ENCODE measurements around the gene KIR2DL1. TPM values are rescaled to one million over a fixed set of nuclear protein-coding genes. Genes with fewer than 3 reads are reported as not detected.
"Not testable (repeated sequence)": the region's sequence is repeated elsewhere in the genome, so short reads cannot be mapped to it uniquely, and the experiment has no call there.

KIR2DL1 gene
- total RNA-seq, 6 experiments from 2014 or later: not detected

- H3K4me1 Mint-ChIP-seq (ENCODE audit: low read depth); DNase-seq; H3K36me3 Mint-ChIP-seq (ENCODE audit: low read depth); H3K4me3 Mint-ChIP-seq; H3K27ac Mint-ChIP-seq; H3K27me3 Mint-ChIP-seq (ENCODE audit: insufficient read depth): not testable (repeated sequence)
- peaks cover 28% of the 10 kb centered on the region for H3K9me3 Mint-ChIP-seq
Measured at GRCh38 chr19:54788154-54788553, 18.6 kb downstream of the KIR2DL1 start.

- Mint-ChIP-seq H3K36me3 (ENCODE audit: low read depth) (peaks cover 3% of the 10 kb centered on the region), H3K27ac (no peak overlapping the region), H3K4me3 (no peak overlapping the region), H3K9me3 (peaks cover 23% of the 10 kb centered on the region), H3K4me1 (ENCODE audit: low read depth) (no peaks in the 10 kb centered on the region), H3K27me3 (ENCODE audit: insufficient read depth) (no peaks in the 10 kb centered on the region; the same call in 1 of the 2 replicates)
- TF ChIP-seq CTCF (IDR thresholded peaks at IDR 0.05): no peak
- DNase-seq: no peak
Measured at GRCh38 chr19:54790711-54791110, 21.1 kb downstream of the KIR2DL1 start.

GRCh38 chr19:54791476-54791875 lies 21.9 kb downstream of the KIR2DL1 start:
- TF ChIP-seq CTCF (IDR thresholded peaks at IDR 0.05): no peak
- no peak overlapping the region for H3K4me3 Mint-ChIP-seq
- no peaks in the 10 kb centered on the region for H3K4me1 Mint-ChIP-seq (ENCODE audit: low read depth)
- H3K27ac Mint-ChIP-seq: no peak overlapping the region
- peaks cover 18% of the 10 kb centered on the region for H3K9me3 Mint-ChIP-seq
- DNase-seq: no peak
- no peaks in the 10 kb centered on the region; the same call in 1 of the 2 replicates for H3K36me3 Mint-ChIP-seq (ENCODE audit: low read depth)
- no peaks in the 10 kb centered on the region; the same call in 1 of the 2 replicates for H3K27me3 Mint-ChIP-seq (ENCODE audit: insufficient read depth)

GRCh38 chr19:54792814-54793213 lies 23.2 kb downstream of the KIR2DL1 start:
- DNase-seq: no peak
- TF ChIP-seq CTCF (IDR thresholded peaks at IDR 0.05): no peak
- no peak overlapping the region for H3K27ac Mint-ChIP-seq
- H3K4me1 Mint-ChIP-seq (ENCODE audit: low read depth): no peaks in the 10 kb centered on the region
- no peak overlapping the region for H3K4me3 Mint-ChIP-seq
- no peaks in the 10 kb centered on the region; the same call in 1 of the 2 replicates for H3K36me3 Mint-ChIP-seq (ENCODE audit: low read depth)
- peaks cover 18% of the 10 kb centered on the region for H3K9me3 Mint-ChIP-seq
- H3K27me3 Mint-ChIP-seq (ENCODE audit: insufficient read depth): no peaks in the 10 kb centered on the region; the same call in 1 of the 2 replicates

- Mint-ChIP-seq H3K27ac (no peak overlapping the region), H3K9me3 (peaks cover 19% of the 10 kb centered on the region), H3K4me1 (ENCODE audit: low read depth) (no peaks in the 10 kb centered on the region), H3K36me3 (ENCODE audit: low read depth) (no peaks in the 10 kb centered on the region), H3K4me3 (no peak overlapping the region), H3K27me3 (ENCODE audit: insufficient read depth) (no peaks in the 10 kb centered on the region; the same call in 1 of the 2 replicates)
- no peak for DNase-seq
- TF ChIP-seq CTCF (IDR thresholded peaks at IDR 0.05): no peak
Measured at GRCh38 chr19:54795758-54796157, 26.2 kb downstream of the KIR2DL1 start.

GRCh38 chr19:54803410-54803809 lies 33.8 kb downstream of the KIR2DL1 start, which contains the start of gene KIR2DL4:
Gene KIR2DL4 (plus strand): TSS chr19:54803610. CDS start chr19:54803652, 42 bp downstream.
- no peak within 1 kb of the TSS for H3K27ac Mint-ChIP-seq
- no peaks in the 10 kb centered on the region for H3K36me3 Mint-ChIP-seq (ENCODE audit: low read depth)
- H3K4me1 Mint-ChIP-seq (ENCODE audit: low read depth): no peaks in the 10 kb centered on the region
- H3K4me3 Mint-ChIP-seq: no peak within 1 kb of the TSS
- TF ChIP-seq CTCF (IDR thresholded peaks at IDR 0.05): no peak
- 0 out of 2 replicates have a peak, but pooled peaks cover 3% of the 10 kb centered on the region for H3K27me3 Mint-ChIP-seq (ENCODE audit: insufficient read depth)
- peaks cover 40% of the 10 kb centered on the region for H3K9me3 Mint-ChIP-seq
- DNase-seq: no peak

Data from HFFc6 (cell line).